Stimulated activated memory B cell treated with anti-CD40 and anti-IgM and Interleukin-4, amounts not matched to agents 10 μg/mL and 1 μg/mL and 100 μg/mL, for 72 hours (primary cell): ENCODE measurements around the gene FBXL5.

Source experiments
- ATAC-seq: fragments of 150-1000 bp; cut with Tn5 transposase; 2 replicates; pipeline ENCODE4 v1.10.0; 2021
- H3K27ac Mint-ChIP-seq: one replicate; pipeline ENCODE4 v1.8.0; 2022; ENCODE audit warnings: mild to moderate bottlenecking, mixed read lengths
- H3K27me3 Mint-ChIP-seq: one replicate; pipeline ENCODE4 v1.8.0; 2022; ENCODE audit warnings: mixed read lengths
- H3K36me3 Mint-ChIP-seq: one replicate; pipeline ENCODE4 v1.8.0; 2022; ENCODE audit warnings: mixed read lengths
- H3K4me1 Mint-ChIP-seq: one replicate; pipeline ENCODE4 v1.8.0; 2022; ENCODE audit warnings: mixed read lengths
- H3K4me3 Mint-ChIP-seq: one replicate; pipeline ENCODE4 v1.8.0; 2022; ENCODE audit warnings: mild to moderate bottlenecking, moderate library complexity, mixed read lengths
- H3K9me3 Mint-ChIP-seq: one replicate; pipeline ENCODE4 v1.8.0; 2022; ENCODE audit warnings: mixed read lengths

Gene FBXL5

DNA sequence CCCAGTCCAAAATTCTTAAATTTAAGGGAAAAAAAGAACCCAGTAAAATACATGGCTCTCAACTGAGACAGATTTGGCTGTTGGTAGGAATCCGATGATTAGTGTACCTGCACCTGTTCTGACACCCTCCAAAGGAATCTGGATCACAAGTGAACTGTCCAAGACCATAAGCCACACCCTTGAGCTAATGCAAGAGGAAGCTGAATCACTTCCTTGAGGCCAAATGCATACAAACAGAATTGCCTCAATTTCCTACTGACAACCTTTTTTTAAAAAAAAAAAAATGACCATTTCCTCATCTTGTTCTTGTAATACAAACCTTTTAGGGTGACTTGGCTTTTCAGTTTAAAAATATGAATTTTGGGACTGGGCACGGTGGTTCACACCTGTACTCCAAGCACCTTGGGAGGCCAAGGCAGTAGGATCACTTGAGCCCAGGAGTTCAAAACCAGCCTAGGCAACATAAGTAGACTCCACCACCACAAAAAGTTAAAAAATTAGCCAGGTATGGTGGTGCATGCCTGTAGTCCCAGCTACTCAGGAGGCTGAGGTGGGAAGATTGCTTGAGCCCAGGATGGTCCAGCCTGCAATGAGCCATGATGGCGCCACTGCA, 10.7 kb upstream of the FBXL5 start:
- Mint-ChIP-seq H3K36me3 (no peaks in the 10 kb centered on the region), H3K4me1 (no peaks in the 10 kb centered on the region), H3K27me3 (no peaks in the 10 kb centered on the region), H3K9me3 (no peaks in the 10 kb centered on the region), H3K4me3 (no peak overlapping the region), H3K27ac (no peak overlapping the region)
- ATAC-seq: no peak

DNA sequence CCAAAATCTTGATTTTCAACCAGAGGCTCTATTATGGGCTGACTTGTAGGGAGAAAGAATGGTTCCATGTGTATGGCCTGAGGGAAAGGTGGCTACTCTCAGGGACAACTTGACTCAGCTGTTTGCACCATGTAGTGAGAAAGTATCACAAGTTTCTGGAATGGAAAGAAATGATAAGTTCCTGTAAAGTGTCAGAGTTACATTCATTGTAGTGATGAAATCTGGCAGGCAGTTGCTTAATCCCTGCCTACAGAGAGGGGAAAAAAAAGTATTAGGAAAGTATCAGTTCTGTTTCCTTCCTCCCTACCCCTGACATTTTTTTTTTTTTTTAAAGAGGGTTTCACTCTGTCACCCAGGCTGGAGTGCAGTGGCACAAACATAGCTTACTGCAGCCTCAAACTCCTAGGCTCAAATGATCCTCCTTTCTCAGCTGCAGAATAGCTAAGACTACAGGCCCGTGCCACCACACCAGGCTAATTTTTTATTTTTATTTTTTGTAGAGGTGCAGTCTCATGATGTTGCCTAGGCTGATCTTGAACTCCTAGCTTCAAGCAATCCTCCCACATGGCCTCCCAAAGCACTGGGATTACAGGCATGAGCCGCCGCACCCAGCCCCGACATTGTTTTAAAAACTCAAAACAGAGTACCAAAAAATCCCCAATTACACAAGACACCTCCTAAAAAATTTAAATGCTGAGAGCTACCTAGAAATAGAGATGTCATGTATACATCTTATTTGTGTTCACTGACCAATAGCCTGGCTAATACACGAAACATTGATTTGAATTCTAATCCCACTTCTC, 4.8 kb upstream of the FBXL5 start:
- Mint-ChIP-seq H3K27me3 (no peaks in the 10 kb centered on the region), H3K9me3 (no peaks in the 10 kb centered on the region), H3K27ac (no peak overlapping the region), H3K4me1 (peaks cover 8% of the 10 kb centered on the region), H3K4me3 (no peak overlapping the region), H3K36me3 (no peaks in the 10 kb centered on the region)
- ATAC-seq: no peak

DNA sequence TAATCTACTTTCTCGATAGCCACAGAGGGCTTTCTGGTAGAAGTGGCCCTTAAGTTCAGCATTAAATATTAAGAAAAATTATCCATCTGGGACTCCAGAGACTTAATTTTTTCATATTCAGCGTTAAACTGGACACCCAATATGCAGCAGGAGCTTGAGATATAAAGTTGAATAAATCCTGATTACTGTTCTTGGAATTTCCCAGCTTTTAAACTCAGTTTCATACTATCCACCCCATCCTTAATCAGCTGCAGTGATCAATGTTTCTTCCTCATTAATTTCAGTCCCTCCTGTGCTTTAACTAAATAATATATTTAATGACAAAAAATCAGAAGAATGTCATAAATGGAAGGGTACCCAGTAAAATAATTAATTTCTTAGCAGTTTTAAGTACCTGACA, 3.6 kb upstream of the FBXL5 start:
- no peak for ATAC-seq
- peaks cover 17% of the 10 kb centered on the region for H3K4me1 Mint-ChIP-seq

DNA sequence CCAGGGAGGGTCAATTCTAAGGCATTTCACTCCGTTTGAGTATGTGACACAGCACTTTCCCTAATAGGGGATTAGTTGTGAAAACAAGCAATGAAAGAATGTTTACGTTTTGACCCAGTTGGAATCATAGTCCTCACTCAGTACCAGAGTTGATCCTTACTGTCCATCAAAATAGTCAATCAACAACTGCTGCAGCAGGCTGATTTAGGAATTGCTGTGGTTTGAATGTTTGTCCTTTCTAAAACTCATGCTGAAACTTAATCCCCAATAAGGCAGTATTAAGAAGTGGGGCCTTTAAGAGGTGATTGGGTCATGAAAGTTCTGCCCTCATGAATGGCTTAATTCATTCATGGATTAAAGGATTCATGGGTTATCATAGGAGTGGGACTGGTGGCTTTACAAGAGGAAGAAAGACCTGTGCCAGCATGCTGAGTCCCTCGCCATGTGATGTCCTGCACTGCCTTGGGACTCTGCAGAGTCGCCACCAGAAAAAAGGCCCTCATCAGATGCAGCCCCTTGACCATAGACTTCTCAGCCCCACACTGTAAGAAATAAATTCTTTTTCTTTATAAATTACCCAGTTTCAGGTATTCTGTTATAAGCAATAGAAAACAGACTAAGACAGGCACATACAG, 3.1 kb upstream of the FBXL5 start:
- H3K4me3 Mint-ChIP-seq: no peak overlapping the region
- H3K36me3 Mint-ChIP-seq: no peaks in the 10 kb centered on the region
- no peaks in the 10 kb centered on the region for H3K9me3 Mint-ChIP-seq
- H3K27ac Mint-ChIP-seq: no peak overlapping the region
- H3K4me1 Mint-ChIP-seq: peaks cover 22% of the 10 kb centered on the region
- H3K27me3 Mint-ChIP-seq: no peaks in the 10 kb centered on the region
- no peak for ATAC-seq

More for the DNA sequence above, 3.6 kb upstream of the FBXL5 start:
- Mint-ChIP-seq H3K27ac (no peak overlapping the region), H3K9me3 (no peaks in the 10 kb centered on the region), H3K36me3 (no peaks in the 10 kb centered on the region), H3K27me3 (no peaks in the 10 kb centered on the region), H3K4me3 (no peak overlapping the region)

DNA sequence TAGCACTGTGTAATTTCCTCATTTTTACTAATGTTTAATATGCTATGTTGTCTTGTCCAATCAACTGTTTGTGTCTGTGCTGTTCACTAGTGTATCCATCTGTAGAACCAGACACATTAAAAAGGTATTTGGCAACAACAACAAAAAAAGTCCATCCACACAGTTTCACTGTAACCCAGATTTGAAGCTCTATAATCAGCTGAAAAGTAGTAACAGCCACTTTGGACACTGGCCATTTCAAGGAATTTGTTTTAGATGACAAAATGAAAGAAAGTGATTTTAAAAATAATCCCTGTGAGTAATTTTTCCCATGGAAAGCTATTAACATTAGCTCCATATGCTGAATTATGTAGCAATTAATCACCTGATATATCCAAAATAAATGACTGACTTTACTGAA, 2.2 kb upstream of the FBXL5 start:
- ATAC-seq: no peak
- Mint-ChIP-seq H3K27me3 (no peaks in the 10 kb centered on the region), H3K4me1 (peaks cover 26% of the 10 kb centered on the region), H3K27ac (no peak overlapping the region), H3K9me3 (no peaks in the 10 kb centered on the region), H3K36me3 (no peaks in the 10 kb centered on the region), H3K4me3 (no peak overlapping the region)

DNA sequence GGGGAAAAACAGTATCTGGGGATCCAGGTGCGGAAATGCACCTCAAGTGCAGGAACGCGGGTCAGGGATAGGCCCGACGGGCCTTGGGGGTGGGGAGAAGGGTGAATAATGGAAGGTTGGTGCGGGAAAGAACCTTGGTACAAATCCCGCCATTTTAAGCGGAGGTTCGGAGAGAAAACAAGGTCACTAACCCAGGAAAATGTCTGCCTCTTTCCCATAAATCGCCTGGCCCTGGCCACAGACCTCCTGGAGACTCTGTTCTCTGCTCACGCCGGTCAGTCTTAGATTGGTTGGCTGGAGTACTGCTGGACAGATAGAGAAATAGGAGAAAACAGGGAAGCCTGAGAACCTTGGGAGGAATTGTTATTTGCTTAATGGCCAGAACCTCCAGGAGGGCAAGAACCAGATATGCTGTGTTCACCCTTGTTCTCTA, 897 bp upstream of the FBXL5 start:
- H3K27me3 Mint-ChIP-seq: no peaks in the 10 kb centered on the region
- no peaks in the 10 kb centered on the region for H3K36me3 Mint-ChIP-seq
- peak overlapping the region; percentile 98 for H3K27ac Mint-ChIP-seq
- H3K4me1 Mint-ChIP-seq: peaks cover 37% of the 10 kb centered on the region
- H3K4me3 Mint-ChIP-seq: peak overlapping the region; percentile 97
- no peak for ATAC-seq
- no peaks in the 10 kb centered on the region for H3K9me3 Mint-ChIP-seq

DNA sequence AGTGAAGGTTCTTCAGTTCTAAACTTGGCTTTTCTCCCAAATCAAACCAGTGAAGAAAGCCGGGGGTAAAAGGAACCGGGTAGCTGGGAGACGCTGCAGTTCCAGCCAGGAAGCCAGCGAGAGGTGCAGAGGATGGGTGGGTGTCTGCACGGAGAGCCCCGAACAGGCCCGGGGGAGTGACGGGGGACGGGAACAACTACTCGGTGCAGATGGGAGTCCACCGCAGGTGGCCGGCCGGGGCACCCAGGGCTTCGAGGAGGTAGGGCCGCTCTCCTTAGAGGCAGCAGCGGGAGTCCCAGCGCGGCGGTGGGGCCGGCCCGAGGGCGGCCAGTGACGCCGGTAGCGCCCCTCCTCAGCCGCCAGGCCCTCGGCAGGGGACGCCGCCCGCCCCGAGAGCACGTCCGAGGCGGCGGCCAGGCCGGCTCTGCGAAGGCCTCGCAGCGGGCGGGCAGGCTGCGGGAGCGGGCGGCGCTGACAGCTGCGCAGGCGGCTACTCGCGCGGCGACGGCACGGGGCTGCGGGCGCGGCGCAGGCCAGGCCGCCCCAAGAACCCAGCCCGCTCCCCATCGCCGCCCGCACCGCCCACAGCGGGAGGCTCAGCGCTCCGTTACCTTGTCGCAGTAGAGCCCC, 449 bp downstream of the FBXL5 start:
- ATAC-seq: peak; percentile 81
- H3K27ac Mint-ChIP-seq: peak overlapping the region; percentile 98
- no peaks in the 10 kb centered on the region for H3K27me3 Mint-ChIP-seq
- H3K36me3 Mint-ChIP-seq: no peaks in the 10 kb centered on the region
- peaks cover 51% of the 10 kb centered on the region for H3K4me1 Mint-ChIP-seq
- no peaks in the 10 kb centered on the region for H3K9me3 Mint-ChIP-seq
- peak overlapping the region; percentile 99 for H3K4me3 Mint-ChIP-seq

DNA sequence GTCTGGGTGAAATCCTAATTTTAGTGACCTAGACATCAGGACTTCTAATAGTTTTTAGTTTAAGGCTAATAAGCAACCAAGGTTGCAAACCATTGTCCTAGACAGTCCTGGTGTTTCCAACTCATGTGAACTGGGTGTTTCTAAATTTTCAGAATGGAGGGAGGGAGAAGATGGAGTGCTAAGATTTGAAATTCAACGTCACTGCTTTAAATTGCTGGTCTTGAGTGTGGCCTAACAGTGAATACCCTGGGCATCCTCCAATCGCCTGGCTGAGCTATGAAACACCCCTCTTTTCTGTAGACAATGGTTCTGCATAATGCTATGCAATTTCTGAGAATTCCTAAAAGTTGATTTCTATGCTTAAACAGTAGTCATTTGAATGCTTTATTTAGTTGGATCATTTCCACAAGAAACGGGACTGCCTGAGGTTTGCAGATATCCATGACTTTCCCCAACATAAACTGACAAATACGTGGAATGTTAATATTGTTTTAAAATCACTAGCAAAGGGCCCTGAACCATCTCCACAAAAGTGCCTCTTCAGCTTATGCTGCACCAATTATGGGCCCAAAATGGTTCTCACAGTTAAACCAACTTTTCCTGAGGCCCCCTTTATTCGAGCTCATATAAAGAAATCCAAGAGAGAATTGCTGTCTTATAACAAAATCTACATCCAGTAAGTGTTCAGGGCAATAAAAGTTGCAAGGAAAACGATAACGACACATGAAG, 1.1 kb downstream of the FBXL5 start:
- Mint-ChIP-seq H3K27me3 (no peaks in the 10 kb centered on the region), H3K36me3 (no peaks in the 10 kb centered on the region), H3K4me1 (peaks cover 53% of the 10 kb centered on the region), H3K27ac (peak overlapping the region; percentile 98), H3K4me3 (peak overlapping the region; percentile 99), H3K9me3 (no peaks in the 10 kb centered on the region)
- ATAC-seq: no peak

DNA sequence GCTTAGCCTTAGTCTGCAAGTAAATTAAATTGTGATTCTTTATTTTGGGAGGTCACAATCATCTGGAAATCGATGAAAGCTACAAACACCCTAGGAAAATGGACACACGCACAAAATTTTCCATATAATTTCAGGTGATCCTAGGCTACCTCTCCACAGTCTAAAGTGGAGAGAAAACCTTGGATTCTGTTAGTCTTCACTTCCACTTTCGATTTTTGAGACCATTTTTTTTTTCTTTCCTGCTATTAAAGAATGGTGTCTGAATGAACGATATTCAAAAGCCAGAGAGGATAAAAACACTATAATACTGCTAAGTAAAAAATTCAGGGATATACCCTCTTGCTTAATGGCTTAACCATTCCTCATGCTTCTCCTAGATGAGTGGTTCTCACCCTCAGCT, 1.7 kb downstream of the FBXL5 start:
- H3K4me3 Mint-ChIP-seq: peak overlapping the region; percentile 99
- no peak for ATAC-seq
- no peaks in the 10 kb centered on the region for H3K27me3 Mint-ChIP-seq
- no peak overlapping the region for H3K27ac Mint-ChIP-seq
- peaks cover 57% of the 10 kb centered on the region for H3K4me1 Mint-ChIP-seq
- no peaks in the 10 kb centered on the region for H3K36me3 Mint-ChIP-seq
- no peaks in the 10 kb centered on the region for H3K9me3 Mint-ChIP-seq

DNA sequence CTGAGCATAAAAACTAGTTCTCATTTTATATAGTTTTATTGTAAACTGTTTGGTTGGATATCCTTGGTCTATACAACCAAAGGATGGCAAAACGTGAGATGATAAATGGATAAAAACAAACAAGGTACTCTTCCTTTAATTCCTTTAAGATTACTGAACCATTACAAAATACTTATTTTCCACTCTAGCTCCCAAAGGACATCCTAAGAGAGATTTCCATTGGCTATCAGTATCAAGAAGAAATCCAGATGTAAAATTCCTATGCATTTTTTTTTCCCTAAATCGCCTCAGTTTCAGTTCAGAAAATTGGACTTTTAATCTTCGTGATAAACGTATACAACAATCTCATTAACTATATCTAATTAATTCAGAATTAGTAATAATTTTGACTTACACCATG, 2.3 kb downstream of the FBXL5 start:
- no peak overlapping the region for H3K27ac Mint-ChIP-seq
- peaks cover 60% of the 10 kb centered on the region for H3K4me1 Mint-ChIP-seq

DNA sequence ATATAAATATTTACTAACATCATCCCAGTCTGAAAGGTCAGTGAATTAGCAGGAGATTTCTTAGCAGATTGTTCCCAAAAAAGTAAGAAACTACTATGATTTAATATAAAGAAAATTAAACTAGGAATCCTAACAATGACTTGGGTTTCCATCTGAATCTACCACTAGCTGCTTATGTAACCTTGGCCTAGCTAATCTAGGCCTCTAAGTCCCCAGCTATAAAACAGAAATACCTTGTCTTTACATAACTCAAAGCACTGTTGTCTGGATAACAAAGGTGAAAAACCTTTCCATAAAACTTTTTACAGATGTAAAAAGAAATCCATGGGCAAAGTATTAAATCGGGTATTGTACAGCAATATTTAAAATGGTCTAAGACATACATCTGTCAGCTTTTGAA, 3.0 kb downstream of the FBXL5 start:
- H3K4me1 Mint-ChIP-seq: peaks cover 60% of the 10 kb centered on the region
- H3K36me3 Mint-ChIP-seq: no peaks in the 10 kb centered on the region
- ATAC-seq: no peak
- H3K27ac Mint-ChIP-seq: peak overlapping the region; percentile 6
- no peaks in the 10 kb centered on the region for H3K9me3 Mint-ChIP-seq
- H3K4me3 Mint-ChIP-seq: no peak overlapping the region
- no peaks in the 10 kb centered on the region for H3K27me3 Mint-ChIP-seq

More for the DNA sequence above, 2.3 kb downstream of the FBXL5 start:
- Mint-ChIP-seq H3K9me3 (no peaks in the 10 kb centered on the region), H3K36me3 (no peaks in the 10 kb centered on the region), H3K27me3 (no peaks in the 10 kb centered on the region), H3K4me3 (no peak overlapping the region)
- ATAC-seq: no peak

DNA sequence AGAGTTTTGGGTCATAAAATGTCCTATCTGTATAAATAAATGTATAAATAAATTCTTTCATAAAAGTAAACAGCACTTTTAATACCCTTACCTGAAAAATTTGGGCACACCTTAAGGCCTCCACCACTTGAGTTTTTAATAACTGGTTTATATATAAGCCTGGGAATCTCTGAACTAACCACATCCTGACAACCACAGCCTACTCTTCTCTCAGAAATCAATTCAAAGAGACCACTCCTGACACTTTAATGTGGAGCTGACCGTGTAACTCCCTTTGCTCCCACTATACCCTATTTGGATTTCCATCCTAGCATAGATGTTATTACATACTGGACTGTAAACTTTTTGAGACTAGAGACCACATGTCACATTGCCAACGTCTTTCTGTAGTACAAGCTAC, 3.5 kb downstream of the FBXL5 start:
- no peak for ATAC-seq
- H3K9me3 Mint-ChIP-seq: no peaks in the 10 kb centered on the region
- H3K27me3 Mint-ChIP-seq: no peaks in the 10 kb centered on the region
- no peaks in the 10 kb centered on the region for H3K36me3 Mint-ChIP-seq
- H3K27ac Mint-ChIP-seq: peak overlapping the region; percentile 6
- H3K4me1 Mint-ChIP-seq: peaks cover 60% of the 10 kb centered on the region
- H3K4me3 Mint-ChIP-seq: no peak overlapping the region

DNA sequence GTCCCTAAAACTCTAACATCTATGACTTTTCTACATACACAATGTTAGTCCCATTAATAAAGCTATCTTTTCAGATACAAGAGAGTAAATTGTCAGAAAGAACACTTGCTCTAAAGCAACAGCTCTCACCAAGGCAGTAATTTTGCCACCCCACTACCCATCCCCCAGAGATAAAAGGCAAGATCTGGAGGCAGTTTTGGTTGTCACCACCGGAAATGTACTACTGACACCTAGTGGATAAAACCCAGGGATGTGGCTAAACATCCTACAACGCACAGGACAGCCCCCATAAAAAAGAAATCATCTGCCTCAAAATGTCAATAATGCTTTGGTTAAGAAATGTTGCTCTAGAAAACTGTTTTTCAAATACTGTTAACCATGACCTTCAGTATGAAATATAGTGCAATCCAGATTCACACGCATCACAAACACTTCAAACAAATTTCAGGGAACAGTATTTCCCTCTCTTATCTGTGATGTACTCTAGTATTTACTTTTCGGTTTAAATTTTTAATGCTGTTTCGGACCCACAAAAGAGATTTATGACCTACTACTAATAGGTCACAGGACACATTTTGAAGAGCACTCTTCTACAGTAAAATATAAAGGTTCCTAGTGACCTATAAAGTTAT, 5.1 kb downstream of the FBXL5 start:
- no peaks in the 10 kb centered on the region for H3K36me3 Mint-ChIP-seq
- peak; percentile 54 for ATAC-seq
- H3K27me3 Mint-ChIP-seq: no peaks in the 10 kb centered on the region
- H3K27ac Mint-ChIP-seq: no peak overlapping the region
- H3K9me3 Mint-ChIP-seq: no peaks in the 10 kb centered on the region
- H3K4me3 Mint-ChIP-seq: no peak overlapping the region
- H3K4me1 Mint-ChIP-seq: peaks cover 52% of the 10 kb centered on the region

DNA sequence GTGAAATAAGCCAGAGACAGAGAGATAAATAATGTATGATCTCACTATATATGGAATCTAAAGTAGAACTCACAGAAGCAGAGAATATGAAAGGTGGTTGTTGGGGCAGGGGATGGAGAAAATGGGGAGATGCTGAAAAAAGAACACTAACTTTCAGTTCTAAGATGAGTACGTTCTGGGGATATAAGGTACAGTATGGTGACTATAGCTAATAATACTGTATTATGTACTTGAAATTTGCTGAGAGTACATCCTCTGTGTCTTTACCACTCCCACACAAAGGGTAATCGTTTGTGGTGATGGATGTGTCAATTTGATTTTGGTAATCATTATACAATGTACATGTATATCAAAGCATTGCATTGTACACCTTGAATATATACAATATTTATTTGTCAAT, 6.6 kb downstream of the FBXL5 start:
- H3K4me3 Mint-ChIP-seq: no peak overlapping the region
- no peaks in the 10 kb centered on the region for H3K27me3 Mint-ChIP-seq
- peaks cover 48% of the 10 kb centered on the region for H3K4me1 Mint-ChIP-seq
- ATAC-seq: no peak
- H3K27ac Mint-ChIP-seq: no peak overlapping the region
- peaks cover 6% of the 10 kb centered on the region for H3K36me3 Mint-ChIP-seq
- no peaks in the 10 kb centered on the region for H3K9me3 Mint-ChIP-seq
